GM23338 (cell line): ENCODE results near the gene CENPT. TPM values are rescaled to one million over a fixed set of nuclear protein-coding genes. Genes with fewer than 3 reads are reported as not detected.
A peak's percentile ranks its signal among the peaks of the same experiment; 100 is the strongest.

Experiments
- ATAC-seq: fragments of 200-7000 bp; cut with Tn5 transposase; 3 replicates; pipeline ENCODE4 v1.9.1; 2020
- DNase-seq: peaks from one replicate; pipeline ENCODE4 v3.0.0-alpha.2; 2015; ENCODE audit warnings: low spot score
- H2AFZ ChIP-seq: fragments of 200-600 bp; sonication (generic); 2 replicates; pipeline ENCODE4 v1.8.0; 2016; ENCODE audit warnings: antibody characterized with exemption, mild to moderate bottlenecking, moderate library complexity
- H3F3A ChIP-seq: fragments of 200-600 bp; sonication (generic); replicated peaks from 2 replicates; pipeline ENCODE4 v1.8.0; 2017; ENCODE audit warnings: antibody characterized with exemption, mixed run types, low read depth
- H3K27ac ChIP-seq: fragments of 200-600 bp; sonication (generic); 2 replicates; pipeline ENCODE4 v1.6.1; 2016; ENCODE audit warnings: low read depth
- H3K27me3 ChIP-seq: fragments of 200-600 bp; sonication (generic); 2 replicates; pipeline ENCODE4 v1.8.0; 2016; ENCODE audit warnings: mild to moderate bottlenecking, mixed run types, moderate library complexity; ENCODE audit not compliant: insufficient read depth
- H3K36me3 ChIP-seq: fragments of 200-600 bp; sonication (generic); 2 replicates; pipeline ENCODE4 v1.8.0; 2016; ENCODE audit warnings: mild to moderate bottlenecking; ENCODE audit not compliant: insufficient read depth
- H3K4me1 ChIP-seq: fragments of 200-600 bp; sonication (generic); 2 replicates; pipeline ENCODE4 v1.8.0; 2016; ENCODE audit warnings: mild to moderate bottlenecking, moderate library complexity; ENCODE audit not compliant: insufficient read depth
- H3K4me2 ChIP-seq: fragments of 200-600 bp; sonication (generic); 2 replicates; pipeline ENCODE4 v1.7.1; 2017; ENCODE audit warnings: mixed run types
- H3K4me3 ChIP-seq: fragments of 200-600 bp; sonication (generic); 2 replicates; pipeline ENCODE4 v1.6.1; 2016; ENCODE audit warnings: mixed run types
- H3K79me2 ChIP-seq: fragments of 200-600 bp; sonication (generic); replicated peaks from 2 replicates; pipeline ENCODE4 v1.8.0; 2017; ENCODE audit warnings: mild to moderate bottlenecking; ENCODE audit not compliant: insufficient read depth
- H3K9me2 ChIP-seq: fragments of 200-600 bp; sonication (generic); 2 replicates; pipeline ENCODE4 v1.8.0; 2017; ENCODE audit not compliant: insufficient read depth
- H4K20me1 ChIP-seq: fragments of 200-600 bp; sonication (generic); replicated peaks from 2 replicates; pipeline ENCODE4 v1.8.0; 2017; ENCODE audit warnings: mild to moderate bottlenecking; ENCODE audit not compliant: insufficient read depth
- H3K27ac Mint-ChIP-seq: 2 replicates; pipeline ENCODE4 v1.8.0; 2020; ENCODE audit warnings: inconsistent platforms, mild to moderate bottlenecking, moderate library complexity, mixed read lengths
- H3K27me3 Mint-ChIP-seq: 3 replicates; pipeline ENCODE4 v1.8.0; 2022; ENCODE audit warnings: low read depth, mild to moderate bottlenecking, moderate library complexity, mixed read lengths, inconsistent platforms; ENCODE audit not compliant: insufficient read depth, poor library complexity
- H3K36me3 Mint-ChIP-seq: 3 replicates; pipeline ENCODE4 v1.8.0; 2021; ENCODE audit warnings: low read depth, mild to moderate bottlenecking, inconsistent platforms, moderate library complexity, mixed read lengths
- H3K4me1 Mint-ChIP-seq: 3 replicates; pipeline ENCODE4 v1.8.0; 2020; ENCODE audit warnings: mild to moderate bottlenecking, inconsistent platforms, mixed read lengths
- H3K4me3 Mint-ChIP-seq: 3 replicates; pipeline ENCODE4 v1.8.0; 2021; ENCODE audit warnings: moderate library complexity, mild to moderate bottlenecking, inconsistent platforms, mixed read lengths
- H3K9me3 Mint-ChIP-seq: 3 replicates; pipeline ENCODE4 v1.8.0; 2020; ENCODE audit warnings: moderate library complexity, mild to moderate bottlenecking, inconsistent platforms, mixed read lengths
- CREB1 ChIP-seq: fragments of 250-450 bp; sonication (Bioruptor Pico); IDR thresholded peaks from 2 replicates; pipeline ENCODE4 v1.5.0; 2020; ENCODE audit warnings: low read depth, mild to moderate bottlenecking, moderate library complexity
- EZH2 ChIP-seq: fragments of 200-600 bp; sonication (generic); IDR thresholded peaks from one replicate; pipeline ENCODE4 v1.8.0; 2017; ENCODE audit warnings: antibody characterized with exemption, mild to moderate bottlenecking, low read depth; ENCODE audit not compliant: unreplicated experiment
- JUNB ChIP-seq: IDR thresholded peaks from one replicate; pipeline ENCODE4 v1.6.1; 2016; ENCODE audit warnings: antibody characterized with exemption; ENCODE audit not compliant: unreplicated experiment
- POLR2AphosphoS5 ChIP-seq: IDR thresholded peaks from 2 replicates; pipeline ENCODE4 v1.6.1; 2016; ENCODE audit warnings: antibody characterized with exemption, low read depth
- polyA plus RNA-seq: library from polyadenylated mRNA; unstranded; fragments of >200 nt; fragmentation: Nextera tagmentation; extraction: Ambion mirVana; gene quantifications from 2 replicates; pipeline ENCODE4 v1.2.1, GENCODE V29; 2016
- total RNA-seq: library from RNA; depleted of rRNA; stranded (reverse); fragments of >200 nt; shearing (Covaris generic); gene quantifications from 2 replicates; pipeline ENCODE4 v1.2.3, GENCODE V29; 2014
- TF ChIP-seq, protein P1 (sequence below): fragments of 250-450 bp; sonication (Bioruptor Pico); IDR thresholded peaks from 2 replicates; pipeline ENCODE4 v1.5.0; 2020; ENCODE audit warnings: mild to moderate bottlenecking, moderate library complexity
- TF ChIP-seq, protein P2 (sequence below): IDR thresholded peaks from one replicate; pipeline ENCODE4 v1.6.1; 2018; ENCODE audit warnings: antibody characterized with exemption; ENCODE audit not compliant: unreplicated experiment

Gene CENPT
- total and polyA plus RNA-seq, 2 experiments from 2014 or later: 55.4 to 63.8 TPM

DNA sequence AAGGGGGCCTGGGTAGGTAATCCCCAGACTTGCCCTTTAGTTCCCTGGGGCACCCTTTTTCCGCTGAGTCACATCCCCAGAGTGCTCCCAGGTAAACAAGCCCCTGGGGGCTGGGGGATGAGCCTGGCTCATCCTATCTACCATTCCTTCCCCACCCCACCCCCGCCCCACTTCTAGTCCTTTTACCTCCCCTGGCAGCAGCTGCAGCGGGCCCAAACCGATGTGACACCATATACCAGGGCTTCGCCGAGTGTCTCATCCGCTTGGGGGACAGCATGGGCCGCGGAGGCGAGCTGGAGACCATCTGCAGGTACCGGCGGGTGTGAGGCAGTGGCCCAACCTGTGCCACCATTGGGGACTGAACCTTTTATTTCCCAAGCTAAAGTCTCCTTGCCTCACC is 38.1 kb upstream of the CENPT start (continued):
- TF ChIP-seq, protein P1, sequence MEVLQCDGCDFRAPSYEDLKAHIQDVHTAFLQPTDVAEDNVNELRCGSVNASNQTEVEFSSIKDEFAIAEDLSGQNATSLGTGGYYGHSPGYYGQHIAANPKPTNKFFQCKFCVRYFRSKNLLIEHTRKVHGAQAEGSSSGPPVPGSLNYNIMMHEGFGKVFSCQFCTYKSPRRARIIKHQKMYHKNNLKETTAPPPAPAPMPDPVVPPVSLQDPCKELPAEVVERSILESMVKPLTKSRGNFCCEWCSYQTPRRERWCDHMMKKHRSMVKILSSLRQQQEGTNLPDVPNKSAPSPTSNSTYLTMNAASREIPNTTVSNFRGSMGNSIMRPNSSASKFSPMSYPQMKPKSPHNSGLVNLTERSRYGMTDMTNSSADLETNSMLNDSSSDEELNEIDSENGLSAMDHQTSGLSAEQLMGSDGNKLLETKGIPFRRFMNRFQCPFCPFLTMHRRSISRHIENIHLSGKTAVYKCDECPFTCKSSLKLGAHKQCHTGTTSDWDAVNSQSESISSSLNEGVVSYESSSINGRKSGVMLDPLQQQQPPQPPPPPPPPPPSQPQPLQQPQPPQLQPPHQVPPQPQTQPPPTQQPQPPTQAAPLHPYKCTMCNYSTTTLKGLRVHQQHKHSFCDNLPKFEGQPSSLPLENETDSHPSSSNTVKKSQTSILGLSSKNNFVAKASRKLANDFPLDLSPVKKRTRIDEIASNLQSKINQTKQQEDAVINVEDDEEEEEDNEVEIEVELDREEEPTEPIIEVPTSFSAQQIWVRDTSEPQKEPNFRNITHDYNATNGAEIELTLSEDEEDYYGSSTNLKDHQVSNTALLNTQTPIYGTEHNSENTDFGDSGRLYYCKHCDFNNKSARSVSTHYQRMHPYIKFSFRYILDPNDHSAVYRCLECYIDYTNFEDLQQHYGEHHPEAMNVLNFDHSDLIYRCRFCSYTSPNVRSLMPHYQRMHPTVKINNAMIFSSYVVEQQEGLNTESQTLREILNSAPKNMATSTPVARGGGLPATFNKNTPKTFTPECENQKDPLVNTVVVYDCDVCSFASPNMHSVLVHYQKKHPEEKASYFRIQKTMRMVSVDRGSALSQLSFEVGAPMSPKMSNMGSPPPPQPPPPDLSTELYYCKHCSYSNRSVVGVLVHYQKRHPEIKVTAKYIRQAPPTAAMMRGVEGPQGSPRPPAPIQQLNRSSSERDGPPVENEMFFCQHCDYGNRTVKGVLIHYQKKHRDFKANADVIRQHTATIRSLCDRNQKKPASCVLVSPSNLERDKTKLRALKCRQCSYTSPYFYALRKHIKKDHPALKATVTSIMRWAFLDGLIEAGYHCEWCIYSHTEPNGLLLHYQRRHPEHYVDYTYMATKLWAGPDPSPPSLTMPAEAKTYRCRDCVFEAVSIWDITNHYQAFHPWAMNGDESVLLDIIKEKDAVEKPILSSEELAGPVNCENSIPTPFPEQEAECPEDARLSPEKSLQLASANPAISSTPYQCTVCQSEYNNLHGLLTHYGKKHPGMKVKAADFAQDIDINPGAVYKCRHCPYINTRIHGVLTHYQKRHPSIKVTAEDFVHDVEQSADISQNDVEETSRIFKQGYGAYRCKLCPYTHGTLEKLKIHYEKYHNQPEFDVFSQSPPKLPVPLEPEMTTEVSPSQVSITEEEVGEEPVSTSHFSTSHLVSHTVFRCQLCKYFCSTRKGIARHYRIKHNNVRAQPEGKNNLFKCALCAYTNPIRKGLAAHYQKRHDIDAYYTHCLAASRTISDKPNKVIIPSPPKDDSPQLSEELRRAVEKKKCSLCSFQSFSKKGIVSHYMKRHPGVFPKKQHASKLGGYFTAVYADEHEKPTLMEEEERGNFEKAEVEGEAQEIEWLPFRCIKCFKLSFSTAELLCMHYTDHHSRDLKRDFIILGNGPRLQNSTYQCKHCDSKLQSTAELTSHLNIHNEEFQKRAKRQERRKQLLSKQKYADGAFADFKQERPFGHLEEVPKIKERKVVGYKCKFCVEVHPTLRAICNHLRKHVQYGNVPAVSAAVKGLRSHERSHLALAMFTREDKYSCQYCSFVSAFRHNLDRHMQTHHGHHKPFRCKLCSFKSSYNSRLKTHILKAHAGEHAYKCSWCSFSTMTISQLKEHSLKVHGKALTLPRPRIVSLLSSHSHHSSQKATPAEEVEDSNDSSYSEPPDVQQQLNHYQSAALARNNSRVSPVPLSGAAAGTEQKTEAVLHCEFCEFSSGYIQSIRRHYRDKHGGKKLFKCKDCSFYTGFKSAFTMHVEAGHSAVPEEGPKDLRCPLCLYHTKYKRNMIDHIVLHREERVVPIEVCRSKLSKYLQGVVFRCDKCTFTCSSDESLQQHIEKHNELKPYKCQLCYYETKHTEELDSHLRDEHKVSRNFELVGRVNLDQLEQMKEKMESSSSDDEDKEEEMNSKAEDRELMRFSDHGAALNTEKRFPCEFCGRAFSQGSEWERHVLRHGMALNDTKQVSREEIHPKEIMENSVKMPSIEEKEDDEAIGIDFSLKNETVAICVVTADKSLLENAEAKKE (CRISPR knock-in tag): no peak
- TF ChIP-seq CREB1 (CRISPR knock-in tag) (no peak), POLR2AphosphoS5 (no peak), JUNB (no peak)

- Mint-ChIP-seq H3K27ac (peak within 1 kb of the TSS; percentile 91), H3K4me3 (peak within 1 kb of the TSS; percentile 67), H3K9me3 (no peaks in the 10 kb centered on the region; the same call in 2 of the 3 replicates), H3K4me1 (peaks cover 22% of the 10 kb centered on the region), H3K36me3 (peaks cover 33% of the 10 kb centered on the region), H3K27me3 (peaks cover 14% of the 10 kb centered on the region)
- peaks cover 26% of the 10 kb centered on the region; the same call in 1 of the 2 replicates for H3F3A ChIP-seq
- peak within 1 kb of the TSS; percentile 89 for H3K4me2 ChIP-seq
- peak within 1 kb of the TSS; percentile 92 for H3K27ac ChIP-seq
- ATAC-seq (peak; percentile 91), DNase-seq (peak; percentile 95)
- peaks cover 26% of the 10 kb centered on the region for H3K4me1 ChIP-seq
- no peaks in the 10 kb centered on the region for H3K79me2 ChIP-seq
- H3K27me3 ChIP-seq: no peaks in the 10 kb centered on the region
- no peaks in the 10 kb centered on the region for H3K9me2 ChIP-seq
- no peak within 1 kb of the TSS for H2AFZ ChIP-seq
- no peaks in the 10 kb centered on the region; the same call in 1 of the 2 replicates for H4K20me1 ChIP-seq
- peaks cover 7% of the 10 kb centered on the region; the same call in 1 of the 2 replicates for H3K36me3 ChIP-seq
- peak within 1 kb of the TSS; percentile 55 for H3K4me3 ChIP-seq
- TF ChIP-seq EZH2 (no peak), CREB1 (CRISPR knock-in tag) (no peak), JUNB (no peak), POLR2AphosphoS5 (peak; percentile 69)
- TF ChIP-seq, protein P2, sequence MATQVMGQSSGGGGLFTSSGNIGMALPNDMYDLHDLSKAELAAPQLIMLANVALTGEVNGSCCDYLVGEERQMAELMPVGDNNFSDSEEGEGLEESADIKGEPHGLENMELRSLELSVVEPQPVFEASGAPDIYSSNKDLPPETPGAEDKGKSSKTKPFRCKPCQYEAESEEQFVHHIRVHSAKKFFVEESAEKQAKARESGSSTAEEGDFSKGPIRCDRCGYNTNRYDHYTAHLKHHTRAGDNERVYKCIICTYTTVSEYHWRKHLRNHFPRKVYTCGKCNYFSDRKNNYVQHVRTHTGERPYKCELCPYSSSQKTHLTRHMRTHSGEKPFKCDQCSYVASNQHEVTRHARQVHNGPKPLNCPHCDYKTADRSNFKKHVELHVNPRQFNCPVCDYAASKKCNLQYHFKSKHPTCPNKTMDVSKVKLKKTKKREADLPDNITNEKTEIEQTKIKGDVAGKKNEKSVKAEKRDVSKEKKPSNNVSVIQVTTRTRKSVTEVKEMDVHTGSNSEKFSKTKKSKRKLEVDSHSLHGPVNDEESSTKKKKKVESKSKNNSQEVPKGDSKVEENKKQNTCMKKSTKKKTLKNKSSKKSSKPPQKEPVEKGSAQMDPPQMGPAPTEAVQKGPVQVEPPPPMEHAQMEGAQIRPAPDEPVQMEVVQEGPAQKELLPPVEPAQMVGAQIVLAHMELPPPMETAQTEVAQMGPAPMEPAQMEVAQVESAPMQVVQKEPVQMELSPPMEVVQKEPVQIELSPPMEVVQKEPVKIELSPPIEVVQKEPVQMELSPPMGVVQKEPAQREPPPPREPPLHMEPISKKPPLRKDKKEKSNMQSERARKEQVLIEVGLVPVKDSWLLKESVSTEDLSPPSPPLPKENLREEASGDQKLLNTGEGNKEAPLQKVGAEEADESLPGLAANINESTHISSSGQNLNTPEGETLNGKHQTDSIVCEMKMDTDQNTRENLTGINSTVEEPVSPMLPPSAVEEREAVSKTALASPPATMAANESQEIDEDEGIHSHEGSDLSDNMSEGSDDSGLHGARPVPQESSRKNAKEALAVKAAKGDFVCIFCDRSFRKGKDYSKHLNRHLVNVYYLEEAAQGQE: no peak
Observed at GRCh38 chr16:67884684-67885083, 37.2 kb upstream of the CENPT start, which contains the start of gene NRN1L. TSS of gene NRN1L (plus strand) at chr16:67884885. CDS start at chr16:67884904, 19 bp downstream.
